HG03521 (cell line): Measurements from ENCODE around the gene EFNA2.

Experiments
- ATAC-seq: cut with Tn5 transposase; IDR thresholded peaks from one replicate; pipeline ENCODE4 v1.9.1; 2021; ENCODE audit warnings: mild to moderate bottlenecking, moderate library complexity; ENCODE audit not compliant: unreplicated experiment

EFNA2 gene

DNA sequence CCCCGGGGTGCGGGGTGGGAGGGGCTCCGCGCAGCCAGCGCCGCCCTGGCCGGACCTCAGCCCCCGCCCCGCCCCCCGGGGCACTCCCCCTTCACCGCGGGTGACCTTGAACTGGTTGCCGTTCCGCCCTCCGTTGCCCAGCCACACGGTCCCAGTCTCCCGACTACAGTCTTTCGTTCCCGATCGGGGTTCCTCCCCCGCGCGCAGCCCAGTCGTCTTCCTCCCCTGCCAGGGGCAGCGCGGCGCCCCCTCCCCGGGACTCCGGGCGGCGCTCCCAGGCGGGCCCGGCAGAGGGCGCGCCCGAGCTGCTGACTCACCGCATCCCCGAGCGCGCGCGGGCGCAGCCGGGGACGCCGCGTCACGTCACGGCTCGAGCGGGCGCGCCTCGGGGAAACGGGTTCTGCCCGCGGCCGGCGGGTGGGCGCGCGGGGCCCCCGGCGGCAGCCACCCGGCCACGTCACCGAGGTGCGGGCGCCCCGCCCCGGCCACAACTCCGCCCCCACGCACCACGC, 36.8 kb upstream of the EFNA2 start:
- peak; percentile 31 for ATAC-seq

DNA sequence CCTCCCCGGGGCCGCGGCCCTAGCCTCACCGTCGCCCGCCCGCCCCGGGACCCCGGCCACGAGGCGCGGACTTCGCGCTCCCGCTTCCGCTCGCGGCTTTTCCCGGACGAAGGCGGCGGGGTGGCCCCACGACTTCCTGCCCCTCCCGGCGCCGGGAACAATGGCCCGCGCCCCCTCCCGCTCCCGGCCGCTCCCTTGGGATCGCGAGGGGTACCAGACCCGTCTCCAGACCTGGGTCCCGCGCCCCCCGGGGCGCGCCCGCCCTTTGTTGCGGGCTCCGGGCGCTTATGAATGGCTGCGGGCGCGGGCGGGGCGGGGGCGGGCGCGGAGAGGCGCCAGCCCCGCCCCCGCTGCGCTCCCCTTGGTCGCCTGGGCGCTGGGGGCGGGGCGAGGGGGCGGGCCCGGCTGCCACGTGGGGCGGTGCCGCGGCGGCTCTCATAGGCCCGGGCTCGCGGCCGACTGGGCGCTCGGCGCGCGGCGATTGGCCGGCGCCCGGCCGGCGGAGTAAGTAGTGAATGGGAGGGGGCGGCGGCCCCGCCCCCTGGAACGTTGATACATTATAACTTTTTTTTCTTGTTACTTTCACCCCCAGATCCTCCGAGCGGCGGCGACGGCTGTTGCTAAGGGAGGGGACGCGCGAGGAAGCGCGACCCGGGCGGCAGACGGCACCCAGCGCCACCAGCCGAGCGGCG, 36.2 kb upstream of the EFNA2 start:
- peak; percentile 42 for ATAC-seq

DNA sequence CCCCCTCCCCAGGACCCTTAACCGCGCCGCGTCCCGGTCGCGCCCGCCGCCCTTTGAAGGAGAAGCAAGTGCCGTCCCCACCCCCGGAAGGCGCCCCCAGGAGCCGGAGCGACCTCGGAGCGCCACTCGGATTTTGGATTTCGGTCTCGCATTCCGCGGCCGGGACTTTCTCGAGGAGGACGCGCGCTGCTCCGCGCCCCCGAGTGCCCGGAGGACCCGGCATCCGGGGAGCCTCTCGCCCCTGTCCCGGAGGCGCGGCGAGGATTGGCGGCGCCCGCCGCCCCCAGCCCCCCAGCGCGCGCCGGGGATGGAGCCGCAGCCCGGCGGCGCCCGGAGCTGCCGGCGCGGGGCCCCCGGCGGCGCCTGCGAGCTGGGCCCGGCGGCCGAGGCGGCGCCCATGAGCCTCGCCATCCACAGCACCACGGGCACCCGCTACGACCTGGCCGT, 35.7 kb upstream of the EFNA2 start:
- ATAC-seq: no peak

DNA sequence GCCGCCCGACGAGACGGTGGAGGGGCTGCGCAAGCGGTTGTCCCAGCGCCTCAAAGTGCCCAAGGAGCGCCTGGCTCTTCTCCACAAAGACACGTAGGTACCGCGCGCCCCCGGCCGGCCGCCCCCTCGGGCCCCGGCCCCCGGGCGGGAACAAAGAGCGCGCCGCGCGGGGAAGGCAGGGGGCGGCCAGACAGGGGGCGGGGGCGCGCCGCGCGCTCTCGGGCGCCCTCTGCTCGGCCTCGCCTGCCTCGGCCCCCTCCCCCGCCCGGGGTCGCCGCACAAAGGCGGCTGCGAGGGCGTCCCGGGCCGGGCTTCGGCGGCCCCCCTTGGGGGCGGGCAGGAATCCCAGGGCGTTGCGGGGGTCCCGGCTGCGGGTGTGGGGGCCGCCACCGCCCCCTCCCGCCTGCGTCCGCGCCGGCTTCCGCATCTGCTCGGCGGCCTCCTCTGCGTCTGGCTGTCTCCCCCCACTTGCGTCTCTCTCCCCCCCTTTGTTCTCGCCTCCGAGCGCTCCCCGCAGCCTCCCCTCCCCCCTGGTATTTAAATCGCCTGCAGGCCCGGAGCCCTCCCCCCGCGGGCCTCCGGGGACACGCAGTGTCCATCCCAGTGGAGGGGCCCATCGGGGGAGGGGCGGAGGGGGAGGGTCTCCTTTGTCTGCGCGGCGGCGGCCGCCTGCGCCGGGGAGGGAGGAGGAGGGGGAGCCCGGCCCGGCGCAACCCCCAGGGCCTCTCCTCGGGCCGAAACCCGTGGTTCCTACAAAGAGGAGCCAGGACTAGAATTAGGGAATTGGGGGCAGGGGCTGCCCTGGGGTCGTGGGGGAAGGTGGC, 35.0 kb upstream of the EFNA2 start:
- ATAC-seq: no peak

DNA sequence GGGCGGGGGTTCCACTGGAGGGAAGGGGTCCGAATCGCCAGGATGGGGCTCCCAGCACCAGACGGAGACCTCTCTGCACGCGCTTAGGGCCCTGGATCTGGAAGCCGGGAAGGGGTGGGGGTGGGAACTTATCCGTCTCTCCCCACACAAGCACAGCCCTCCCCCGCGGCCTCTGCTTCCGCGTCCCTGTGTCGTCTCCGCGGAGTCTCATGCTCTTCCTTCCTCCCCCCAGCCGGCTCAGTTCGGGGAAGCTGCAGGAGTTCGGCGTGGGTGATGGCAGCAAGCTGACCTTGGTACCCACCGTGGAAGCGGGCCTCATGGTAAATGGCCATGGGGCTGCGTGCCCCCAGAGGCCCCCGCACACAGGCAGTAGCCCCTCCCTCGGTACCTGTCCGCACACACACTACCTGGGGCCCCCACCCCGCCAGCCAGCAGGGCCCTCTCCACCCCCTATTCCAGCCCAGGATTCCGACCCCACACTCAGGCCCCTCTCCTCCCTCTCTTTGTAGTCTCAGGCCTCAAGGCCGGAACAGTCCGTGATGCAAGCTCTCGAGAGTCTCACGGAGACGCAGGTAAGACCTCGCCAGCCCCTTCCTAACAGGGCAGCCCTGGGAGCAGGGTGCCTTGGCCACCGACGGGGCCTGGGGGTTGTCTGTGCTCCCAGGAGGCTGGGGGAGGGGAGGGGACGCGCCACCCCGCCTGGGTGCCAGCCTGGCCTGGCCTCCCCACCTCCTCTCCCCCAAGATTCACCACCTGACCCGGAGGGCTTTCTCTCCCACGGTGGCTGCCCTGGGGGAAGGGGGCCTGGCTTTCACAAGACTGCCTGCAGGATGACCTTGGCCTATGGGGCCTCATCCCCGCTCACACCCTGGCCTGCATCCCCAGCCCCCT, 34.1 kb upstream of the EFNA2 start:
- no peak for ATAC-seq

DNA sequence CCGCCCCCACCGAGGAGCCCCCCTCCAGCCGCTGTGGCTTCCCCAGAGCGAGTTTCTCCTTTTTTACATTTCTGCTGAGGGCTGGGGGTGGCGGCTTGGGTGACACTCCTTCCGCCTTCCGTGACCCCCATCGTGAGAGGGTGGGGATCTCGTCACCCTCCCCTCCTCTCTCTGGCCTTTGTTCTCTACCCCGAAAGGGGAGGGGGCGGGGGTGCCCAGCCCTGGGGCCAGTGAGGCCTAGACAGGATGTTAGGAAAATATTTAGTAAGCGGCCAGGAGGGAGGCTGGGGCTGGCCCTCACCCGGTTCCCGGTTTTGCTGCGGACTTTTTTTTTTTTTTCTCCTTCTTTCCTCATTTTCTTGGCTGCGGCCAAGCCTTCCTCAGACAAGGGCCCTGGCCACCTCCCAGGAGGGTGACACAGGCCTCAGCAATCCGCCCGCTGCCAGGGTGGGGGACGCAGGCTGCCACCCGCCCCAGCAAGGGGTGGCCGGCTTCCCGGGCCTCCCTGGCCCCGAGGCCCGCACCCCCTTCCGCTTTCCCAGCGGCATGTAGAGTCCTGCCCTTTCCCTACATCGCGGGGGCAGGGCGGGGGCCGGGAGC, 33.4 kb upstream of the EFNA2 start:
- ATAC-seq: no peak

DNA sequence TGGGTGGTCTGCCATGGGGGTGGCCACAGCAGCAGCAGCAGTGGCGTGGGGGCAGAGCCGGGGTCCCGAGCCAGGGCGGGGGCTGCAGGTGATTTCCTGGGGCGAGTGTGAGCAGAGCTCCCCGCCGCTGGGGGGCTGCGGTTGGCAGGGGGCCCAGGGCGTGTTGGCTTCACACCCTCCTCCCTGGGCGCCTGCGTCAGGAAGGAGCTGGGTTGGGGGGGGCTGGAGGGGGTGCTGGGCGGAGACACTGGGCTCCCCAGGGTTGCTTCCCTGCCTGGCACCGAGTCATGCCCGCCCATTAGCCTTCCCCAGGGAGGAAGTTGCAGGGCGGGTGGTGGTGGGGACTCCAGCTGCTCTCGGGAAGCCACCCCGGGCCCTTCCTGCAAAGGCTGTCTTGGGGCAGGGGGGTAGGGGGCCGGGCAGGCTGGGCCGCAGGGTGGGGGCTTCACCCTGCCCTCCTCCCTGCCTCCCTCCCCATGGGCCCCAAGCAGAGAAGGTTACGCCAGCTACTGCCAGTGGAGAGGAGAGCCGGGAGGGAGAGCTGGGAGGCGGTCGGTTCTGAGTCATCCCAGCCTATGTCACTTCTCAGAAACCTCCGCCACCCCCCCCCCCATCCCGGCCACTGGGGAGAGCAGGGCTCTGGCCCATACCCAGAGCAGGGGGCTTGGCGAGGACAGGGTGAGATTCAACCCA, 32.7 kb upstream of the EFNA2 start:
- no peak for ATAC-seq

DNA sequence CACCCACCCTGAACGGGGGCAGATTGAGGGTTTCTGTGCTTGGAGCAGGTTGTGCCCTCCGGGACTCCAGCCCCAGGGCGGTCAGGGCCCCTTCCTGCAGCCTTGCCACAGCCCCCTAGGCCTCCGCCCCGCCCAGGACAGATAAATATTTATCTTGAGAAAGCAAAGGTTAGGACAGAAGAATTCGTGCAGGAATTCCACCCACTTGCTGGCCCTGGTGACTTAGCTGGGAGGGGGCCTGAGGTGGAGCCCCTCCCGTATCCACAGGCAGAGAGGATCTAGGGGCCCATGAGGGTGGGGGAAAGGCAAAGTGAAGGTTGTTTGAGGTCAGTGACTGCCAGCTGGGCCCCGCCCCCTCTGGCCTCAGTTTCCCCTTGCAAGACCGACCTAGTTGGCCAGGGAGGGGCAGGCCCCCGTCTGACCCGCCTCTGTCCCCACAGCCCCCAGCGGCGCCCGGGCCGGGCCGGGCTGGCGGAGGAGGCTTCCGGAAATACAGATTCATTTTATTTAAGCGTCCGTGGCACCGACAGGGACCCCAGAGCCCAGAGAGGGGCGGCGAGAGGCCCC, 32.1 kb upstream of the EFNA2 start:
- ATAC-seq: no peak

DNA sequence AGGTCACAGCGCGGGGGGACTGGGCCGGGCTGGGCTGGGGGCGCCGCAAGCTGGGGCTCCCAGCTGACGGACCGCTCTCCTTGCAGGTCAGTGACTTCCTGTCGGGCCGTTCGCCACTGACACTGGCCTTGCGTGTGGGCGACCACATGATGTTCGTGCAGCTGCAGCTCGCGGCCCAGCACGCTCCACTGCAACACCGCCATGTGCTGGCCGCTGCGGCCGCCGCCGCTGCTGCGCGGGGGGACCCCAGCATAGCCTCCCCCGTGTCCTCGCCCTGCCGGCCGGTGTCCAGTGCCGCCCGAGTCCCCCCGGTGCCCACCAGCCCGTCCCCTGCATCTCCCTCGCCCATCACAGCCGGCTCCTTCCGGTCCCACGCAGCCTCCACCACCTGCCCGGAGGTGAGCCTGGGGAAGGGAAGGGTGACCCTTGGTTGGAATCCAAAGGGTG, 31.6 kb upstream of the EFNA2 start:
- no peak for ATAC-seq

DNA sequence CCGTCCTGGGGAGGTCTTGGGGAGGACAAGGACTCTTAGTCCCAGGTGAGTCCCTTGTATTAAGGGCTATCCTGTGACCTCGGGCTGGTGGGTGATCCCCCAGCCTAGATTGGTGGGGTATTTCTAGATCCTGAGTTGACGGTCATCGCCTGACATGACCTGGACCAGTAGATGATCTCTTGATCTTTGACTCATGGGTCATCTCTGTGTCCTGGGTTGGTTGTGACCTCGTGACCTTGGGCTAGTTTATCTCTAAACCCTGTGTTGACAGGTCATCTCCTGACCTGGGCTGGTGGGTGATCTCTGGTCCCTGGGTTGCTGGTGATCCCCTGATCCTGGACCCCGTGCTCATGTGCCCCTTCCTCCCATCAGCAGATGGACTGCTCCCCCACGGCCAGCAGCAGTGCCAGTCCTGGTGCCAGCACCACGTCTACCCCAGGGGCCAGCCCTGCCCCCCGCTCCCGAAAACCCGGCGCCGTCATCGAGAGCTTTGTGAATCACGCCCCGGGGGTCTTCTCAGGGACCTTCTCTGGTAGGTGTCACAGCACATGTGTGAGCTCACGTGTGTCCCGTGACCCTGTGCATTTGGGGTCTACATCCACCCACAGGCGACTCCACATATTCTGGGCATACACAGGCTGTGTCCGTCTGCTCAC, 31.0 kb upstream of the EFNA2 start:
- no peak for ATAC-seq

DNA sequence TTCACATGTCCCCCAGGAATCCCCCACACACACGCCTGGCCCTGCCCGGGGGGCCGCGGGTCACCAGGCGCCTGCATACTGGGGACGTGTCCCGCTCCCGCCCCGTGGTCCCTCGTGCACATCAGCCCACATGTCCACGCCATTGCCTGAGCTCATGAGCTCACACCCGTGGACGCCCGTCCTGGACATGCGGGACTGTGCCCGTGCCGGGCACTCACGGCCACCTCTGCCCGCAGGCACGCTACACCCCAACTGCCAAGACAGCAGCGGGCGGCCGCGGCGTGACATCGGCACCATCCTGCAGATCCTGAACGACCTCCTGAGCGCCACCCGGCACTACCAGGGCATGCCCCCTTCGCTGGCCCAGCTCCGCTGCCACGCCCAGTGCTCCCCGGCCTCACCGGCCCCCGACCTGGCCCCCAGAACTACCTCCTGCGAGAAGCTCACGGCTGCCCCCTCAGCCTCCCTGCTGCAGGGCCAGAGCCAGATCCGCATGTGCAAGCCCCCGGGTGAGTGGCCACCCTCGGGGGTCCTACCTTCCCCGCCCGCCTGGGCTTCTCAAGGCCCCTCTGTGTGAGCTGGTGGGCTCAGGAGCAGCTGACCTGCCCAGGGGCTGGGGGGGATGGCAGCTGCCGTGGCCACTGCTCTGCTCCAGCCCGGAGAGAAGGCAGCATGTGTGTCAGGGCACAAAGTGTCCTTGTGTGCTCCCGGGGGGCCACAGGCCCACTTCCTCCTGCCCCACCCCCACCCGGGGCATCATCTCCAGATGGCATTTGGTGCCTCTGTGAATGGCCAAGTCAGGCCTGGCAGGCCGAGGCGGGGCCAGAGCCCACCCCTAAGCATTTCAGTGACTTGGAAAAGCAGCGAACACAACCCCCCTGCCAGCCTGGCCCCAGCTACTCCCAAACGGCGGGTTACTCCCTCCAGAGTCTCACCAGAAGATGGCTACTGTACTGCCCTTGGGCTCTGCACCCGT, 30.2 kb upstream of the EFNA2 start:
- no peak for ATAC-seq

DNA sequence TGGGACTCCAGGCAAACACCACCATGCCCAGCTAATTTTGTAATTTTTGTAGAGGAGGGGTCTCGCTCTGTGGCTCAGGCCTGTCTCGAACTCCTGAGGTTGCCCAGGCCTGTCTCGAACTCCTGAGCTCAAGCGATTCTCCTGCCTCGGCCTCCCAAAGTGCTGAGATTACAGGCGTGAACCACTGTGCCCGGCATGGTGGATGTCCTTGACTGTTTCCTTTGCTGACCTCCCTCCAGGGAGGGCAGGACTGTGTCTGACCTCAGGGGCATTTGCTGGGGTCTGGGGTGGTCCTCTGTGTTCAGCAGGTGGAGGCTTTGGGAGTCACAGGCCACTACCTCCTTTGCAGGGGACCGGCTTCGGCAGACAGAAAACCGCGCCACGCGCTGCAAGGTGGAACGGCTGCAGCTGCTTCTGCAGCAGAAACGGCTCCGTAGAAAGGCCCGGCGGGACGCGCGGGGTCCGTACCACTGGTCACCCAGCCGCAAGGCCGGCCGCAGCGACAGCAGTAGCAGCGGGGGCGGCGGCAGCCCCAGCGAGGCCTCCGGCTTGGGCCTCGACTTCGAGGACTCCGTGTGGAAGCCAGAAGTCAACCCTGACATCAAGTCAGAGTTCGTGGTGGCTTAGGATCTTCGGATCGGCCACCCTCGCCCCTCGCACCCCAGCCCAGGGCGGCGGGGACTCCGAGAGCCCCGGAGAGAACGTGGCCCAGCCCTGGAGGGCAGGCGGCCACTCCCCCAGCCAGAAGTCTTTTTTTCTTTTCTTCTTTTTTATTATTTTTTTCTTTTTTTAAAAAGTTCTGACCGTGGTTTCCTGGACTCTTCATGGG, 28.8 kb upstream of the EFNA2 start:
- no peak for ATAC-seq

DNA sequence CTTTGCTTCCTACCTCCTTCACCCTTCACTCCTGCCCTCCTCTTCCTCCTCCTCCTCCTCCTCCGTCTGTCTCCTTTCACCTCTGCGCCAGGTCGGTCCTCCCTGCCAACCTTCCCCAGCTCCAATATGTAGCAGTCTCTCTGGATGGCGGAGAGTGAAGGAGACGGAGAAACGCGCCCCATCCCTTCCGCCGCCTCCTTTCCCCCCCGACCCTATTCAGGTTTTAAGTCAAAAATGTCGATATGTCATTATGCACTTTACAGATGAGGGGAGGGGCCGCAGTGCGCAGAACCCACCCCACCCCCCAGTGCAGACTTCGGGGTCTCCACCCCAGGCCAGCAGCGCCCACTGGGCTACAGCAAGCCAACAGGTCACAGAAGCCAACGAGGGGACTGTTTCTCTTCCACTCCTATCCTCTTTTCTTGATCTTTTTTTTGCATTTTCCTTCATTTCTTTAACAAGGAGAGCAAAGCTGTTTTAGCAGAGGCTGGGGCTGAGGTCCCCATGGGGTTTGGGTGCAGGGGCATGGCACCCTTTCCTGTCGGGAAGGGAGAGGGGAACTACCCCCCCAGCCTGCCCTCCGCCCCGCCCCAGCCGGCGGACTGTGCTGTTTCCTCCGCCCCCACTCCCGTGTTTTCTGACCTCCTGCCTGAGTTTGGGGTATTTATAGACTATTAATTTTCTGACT, 28.1 kb upstream of the EFNA2 start:
- no peak for ATAC-seq

DNA sequence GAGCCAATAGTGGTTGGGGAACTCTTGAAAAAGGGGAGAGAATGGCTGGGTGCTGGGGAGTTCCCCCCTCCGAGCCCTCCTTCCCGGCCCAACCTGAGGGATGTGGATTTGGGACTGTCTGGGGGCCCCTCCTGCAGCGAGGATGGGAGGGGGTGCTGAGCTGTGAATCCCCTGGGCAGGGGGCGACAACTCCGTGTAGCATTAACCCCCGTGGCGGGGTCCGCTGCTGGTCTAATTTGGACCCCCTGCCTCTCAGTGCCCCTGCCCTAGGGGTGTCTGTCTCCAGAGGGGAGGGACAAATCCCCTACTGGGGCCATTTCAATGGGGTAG, 27.5 kb upstream of the EFNA2 start:
- no peak for ATAC-seq

DNA sequence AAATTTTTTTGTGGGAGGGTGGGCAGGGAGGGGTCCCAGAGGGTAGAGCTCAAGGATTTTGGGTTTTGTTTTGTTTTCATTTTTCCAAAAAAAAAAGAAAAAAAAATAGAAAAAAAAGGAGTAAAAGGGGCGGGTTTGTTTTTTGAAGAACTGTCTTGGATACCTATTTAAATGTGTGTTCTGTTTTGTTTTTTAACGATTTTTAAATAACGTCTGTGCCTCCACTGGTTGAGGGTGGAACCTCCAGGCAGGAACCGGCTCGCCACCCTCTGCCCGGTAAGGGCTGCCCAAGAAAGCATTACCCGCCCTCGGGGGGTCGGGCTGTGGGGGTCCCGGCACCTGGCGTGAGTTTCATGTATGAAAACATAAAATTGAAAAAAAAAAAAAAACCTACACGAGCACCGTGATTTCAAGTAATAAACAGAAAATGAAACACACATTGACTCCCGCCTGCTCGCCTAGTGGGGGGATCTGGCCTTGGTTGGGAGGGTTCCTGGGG, 26.9 kb upstream of the EFNA2 start:
- no peak for ATAC-seq

DNA sequence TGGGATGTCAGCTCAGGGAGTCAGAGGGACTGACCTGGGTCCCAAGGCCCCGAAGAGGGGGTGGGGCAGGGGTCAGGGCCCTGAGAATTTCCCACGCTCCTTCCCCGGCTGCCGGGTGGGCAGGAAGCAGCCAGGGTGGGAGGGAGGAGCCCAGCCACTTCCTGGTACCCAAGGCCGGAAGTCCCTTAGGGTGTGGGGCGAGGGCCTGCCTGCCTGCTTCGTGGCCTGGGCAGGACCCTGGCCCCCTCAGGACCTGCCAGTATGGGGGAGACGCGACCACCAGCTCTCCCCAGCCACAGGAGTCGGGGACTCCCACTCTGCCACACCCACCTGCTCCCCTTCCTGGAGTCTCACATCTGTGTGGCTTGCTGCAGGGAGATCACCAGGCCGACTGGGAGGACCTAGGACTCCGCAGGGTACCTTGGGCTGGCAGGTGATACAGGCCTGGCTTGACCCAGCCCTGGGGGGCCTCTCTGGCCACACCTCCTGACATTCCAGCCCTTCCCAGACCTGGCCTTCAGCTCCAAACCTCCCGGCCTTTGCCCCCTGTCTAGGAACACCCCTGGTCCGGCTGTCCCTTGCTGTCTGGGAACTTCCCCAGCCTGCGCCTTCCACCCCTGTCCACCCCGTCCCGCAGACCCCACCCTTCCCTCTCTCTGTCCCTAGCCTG, 26.3 kb upstream of the EFNA2 start:
- ATAC-seq: peak; percentile 22
